Left cardiac atrium (tissue), 4 donors: ENCODE measurements around the gene PPP1CA. TPM values are rescaled to one million over a fixed set of nuclear protein-coding genes. Genes with fewer than 3 reads are reported as not detected.

Experiments
- ATAC-seq, 2 donors: fragments of 200-7000 bp; cut with Tn5 transposase; one replicate each; pipeline ENCODE4 v1.9.1; 2020; ENCODE audit warnings: mild to moderate bottlenecking in 2 of 2, moderate library complexity in 2 of 2
- DNase-seq: peaks from one replicate; pipeline ENCODE4 v3.0.0-alpha.2; 2020
- intact Hi-C, 2 donors: fragments of 100-400 bp; cut with DNase I; formaldehyde crosslinking; loops; one replicate each; pipeline versions ENCODE4 v1.14.1 to v1.15.1; 2022 to 2023
- total RNA-seq, 2 donors: library from RNA; stranded (reverse); fragmentation: NEBNext Ultra II Directional; extraction: Animal tissue kit (Norgen Biotek cat#: 25700); gene quantifications; one replicate each; pipeline ENCODE4 v1.2.1, GENCODE V29; 2021
- donor health status: DM: no; HTN: yes; CAD: no.
- donor health status: DM: no; HTN: yes; CAD: no; lungs with severe emphysema.
- donor health status: DM: yes; HTN: yes; CAD: no.
- donor health status: Dilated cardiomyopathy.

Gene PPP1CA
- total RNA-seq, 2 donors from 2014 or later: 86.7 to 94.1 TPM

DNA sequence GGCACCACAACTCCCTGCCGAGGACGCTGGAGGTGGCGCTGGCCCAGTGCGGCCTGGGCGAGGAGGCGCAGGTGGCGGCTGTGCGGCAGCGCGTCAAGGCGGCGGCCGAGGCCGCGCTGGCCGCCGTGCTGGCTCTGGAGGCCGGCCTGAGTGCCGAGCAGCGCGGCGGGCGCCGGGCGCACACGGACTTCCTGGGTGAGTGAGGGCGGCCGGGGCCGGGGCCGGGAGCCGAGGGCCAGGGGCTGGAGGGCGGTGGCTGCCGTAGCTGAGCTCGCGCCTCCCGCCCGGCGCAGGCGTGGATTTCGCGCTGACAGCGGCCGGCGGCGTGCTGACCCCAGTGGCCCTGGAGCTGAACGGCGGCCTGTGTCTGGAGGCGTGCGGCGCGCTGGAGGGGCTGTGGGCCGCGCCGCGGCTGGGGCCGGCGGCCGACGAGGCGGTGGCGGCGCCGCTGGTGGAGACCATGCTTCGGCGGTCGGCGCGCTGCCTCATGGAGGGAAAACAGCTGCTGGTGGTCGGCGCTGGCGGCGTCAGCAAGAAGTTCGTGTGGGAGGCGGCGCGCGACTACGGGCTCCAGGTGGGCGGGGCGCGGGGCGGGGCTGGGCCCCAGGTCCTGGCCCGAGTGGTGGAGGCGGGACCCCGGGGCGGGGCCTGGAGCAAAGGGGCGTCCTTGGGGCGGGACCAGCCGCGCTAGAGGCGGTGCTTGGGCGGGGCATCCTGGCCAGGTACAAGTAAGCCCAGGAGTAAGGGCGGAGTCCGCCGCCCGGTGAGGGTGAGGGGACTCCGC lies 19.2 kb upstream of the PPP1CA start:
- DNase-seq (peak; percentile 97), ATAC-seq (peak; percentile 93 to 94)
- intact Hi-C loops: no loop called here

DNA sequence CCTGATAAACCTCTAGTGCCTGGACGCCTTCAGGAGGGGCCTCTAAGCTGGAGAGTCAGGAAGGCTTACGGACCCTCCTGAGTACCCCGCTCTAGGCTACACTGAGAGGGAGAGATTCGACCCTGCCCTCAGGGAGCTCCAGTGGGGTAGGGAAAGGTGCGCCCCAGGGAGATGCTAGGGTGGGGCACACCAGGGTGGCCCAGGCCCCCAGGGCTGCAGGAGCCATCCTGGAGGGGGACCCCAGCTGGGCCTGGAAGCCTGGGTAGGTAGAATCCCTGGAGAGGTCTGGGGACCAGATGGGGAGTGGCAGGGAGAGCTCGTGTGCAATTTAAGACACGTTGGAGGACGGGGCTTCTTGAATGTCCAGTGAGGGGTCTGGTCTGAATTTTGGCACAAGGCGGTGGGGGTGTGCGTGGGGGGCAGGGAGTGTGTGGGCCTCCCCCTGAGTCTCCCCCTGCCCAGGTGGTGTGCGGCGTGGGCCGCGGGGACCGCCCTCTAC lies 18.5 kb upstream of the PPP1CA start:
- no peak for ATAC-seq
- intact Hi-C loops: no loop called here

DNA sequence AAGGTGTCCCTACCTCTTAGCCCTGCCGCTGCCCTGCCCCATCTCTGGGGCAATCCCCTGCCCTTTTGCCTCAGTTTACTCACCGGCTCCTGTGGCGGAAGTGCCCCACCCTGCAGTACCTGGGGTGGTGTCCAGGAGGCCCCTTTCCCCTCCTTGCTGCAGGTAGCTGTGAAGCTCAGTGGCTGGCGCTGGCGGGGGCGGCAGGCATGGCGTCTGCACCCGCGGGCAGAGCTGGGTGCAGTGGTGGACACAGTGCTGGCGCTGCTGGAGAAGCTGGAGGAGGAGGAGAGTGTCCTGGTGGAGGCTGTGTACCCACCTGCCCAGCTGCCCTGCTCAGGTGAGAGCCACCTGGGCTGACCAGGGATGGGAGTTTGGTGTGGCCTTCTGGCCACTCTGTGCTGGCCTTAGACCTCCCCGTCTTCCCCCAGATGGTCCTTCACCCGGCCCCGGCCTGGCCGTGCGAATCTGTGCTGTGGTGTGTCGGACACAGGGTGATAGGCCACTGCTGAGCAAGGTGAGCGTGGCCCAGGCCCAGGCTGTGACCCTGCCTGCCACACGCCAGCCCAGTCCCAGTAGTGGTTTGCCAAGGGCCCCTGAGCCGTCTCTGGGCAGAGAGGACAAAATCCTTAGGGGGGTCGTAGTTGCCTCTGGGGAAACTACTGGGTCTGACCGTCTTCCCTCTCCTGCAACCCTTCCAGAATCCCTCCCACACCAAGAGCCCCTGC lies 17.8 kb upstream of the PPP1CA start:
- intact Hi-C loops: no loop called here
- no peak for ATAC-seq
- DNase-seq: no peak

More for the DNA sequence above, 18.5 kb upstream of the PPP1CA start:
- no peak for DNase-seq

DNA sequence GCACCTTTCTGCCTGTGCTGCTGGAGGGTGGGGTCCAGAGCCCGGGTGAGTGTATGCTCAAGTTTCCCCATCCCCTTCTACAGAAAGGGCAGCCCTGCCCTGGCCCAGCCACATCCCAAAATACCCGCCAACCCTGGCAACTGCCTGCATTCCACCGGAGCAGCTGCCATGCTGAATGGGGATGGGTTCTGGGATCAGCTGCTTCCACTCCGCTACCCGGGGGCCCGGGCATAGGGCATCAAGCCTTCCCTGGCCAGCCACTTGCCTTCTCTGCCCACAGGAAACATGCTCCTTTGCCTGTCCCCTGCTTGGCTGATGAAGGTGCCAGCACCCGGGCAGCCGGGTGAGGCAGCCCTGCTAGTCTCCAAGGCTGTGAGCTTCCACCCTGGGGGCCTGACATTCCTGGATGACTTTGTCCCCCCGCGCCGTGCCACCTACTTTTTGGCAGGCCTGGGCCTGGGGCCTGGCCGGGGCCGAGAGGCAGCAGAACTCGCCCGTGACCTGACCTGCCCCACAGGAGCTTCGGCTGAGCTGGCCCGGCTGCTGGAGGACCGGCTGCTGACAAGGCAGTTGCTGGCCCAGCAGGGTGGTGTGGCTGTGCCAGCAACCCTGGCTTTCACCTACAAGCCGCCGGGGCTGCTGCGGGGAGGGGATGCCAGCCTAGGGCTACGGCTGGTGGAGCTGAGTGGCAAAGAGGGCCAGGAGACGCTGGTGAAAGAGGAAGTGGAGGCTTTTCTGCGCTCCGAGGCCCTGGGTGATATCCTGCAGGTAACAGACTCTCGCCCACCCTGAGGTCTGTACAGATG lies 17.0 kb upstream of the PPP1CA start:
- ATAC-seq (peak in 1 of 2 donors; percentile 23), DNase-seq (no peak)
- intact Hi-C loops: no loop called here

DNA sequence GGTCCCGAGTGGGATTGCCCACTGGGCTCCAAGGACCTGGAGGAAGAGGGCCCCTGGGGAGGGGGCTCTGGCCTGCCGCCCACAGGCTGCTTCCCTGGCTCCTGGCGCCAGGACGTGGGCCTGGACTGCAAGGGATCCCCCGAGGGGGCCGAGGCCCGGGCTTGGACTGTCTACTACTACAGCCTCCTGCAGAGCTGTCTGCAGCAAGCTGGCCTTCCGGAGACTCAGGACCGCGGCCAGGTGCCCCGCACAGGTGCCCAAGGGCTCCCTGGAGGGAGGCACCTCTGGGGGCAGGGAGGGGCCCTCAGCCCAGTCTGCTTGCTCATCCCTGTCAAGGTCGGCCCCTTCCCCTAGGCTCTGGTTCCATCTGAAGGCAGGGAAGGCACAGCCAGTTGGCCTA lies 15.8 kb upstream of the PPP1CA start:
- DNase-seq (no peak), ATAC-seq (no peak)
- intact Hi-C loops: no loop called here

DNA sequence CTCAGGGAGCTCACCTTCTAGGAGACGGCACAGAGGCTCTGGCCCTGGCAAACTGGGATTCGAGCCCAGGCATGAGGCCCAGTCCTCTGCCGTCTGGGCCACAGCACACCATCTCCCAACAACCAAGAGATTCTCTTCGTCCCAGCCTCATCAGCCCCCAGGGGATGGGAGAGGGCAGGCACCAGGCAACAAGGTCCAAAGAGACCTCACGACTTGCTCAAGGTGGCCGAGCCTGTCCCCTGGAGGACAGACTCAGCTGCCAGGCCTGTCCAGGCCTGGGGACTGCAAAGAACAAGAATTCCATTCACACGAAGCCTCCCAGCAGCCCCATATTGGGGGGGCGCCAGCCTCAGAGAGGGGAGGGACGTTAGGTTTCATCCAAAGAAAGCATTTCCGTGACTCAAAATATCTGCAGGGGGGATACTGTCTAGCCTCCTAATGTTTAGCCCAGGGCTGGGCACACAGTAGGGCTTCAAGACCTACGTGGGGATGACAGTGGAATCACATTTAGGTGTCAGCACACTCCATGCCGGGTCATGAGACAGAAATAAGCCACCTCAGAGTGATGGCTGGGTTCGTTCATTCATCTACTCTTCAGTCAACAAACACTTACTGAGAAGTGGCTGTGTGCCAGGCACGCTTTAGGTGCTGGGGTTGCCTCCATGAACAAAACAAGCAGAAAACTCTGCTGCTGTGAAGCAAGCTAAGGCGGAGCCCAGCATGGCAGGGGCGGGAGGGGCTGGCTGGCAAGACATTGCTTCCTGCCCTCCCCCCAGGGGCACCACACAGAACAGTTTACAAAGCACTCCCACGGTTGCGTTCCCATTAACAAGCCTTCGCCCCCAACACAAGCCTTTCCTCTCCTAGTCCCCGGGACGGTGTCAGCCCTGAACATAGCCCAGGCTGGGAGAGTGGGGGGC lies 15.0 kb upstream of the PPP1CA start:
- intact Hi-C loops: no loop called here
- ATAC-seq: no peak
- DNase-seq: peak; percentile 73

DNA sequence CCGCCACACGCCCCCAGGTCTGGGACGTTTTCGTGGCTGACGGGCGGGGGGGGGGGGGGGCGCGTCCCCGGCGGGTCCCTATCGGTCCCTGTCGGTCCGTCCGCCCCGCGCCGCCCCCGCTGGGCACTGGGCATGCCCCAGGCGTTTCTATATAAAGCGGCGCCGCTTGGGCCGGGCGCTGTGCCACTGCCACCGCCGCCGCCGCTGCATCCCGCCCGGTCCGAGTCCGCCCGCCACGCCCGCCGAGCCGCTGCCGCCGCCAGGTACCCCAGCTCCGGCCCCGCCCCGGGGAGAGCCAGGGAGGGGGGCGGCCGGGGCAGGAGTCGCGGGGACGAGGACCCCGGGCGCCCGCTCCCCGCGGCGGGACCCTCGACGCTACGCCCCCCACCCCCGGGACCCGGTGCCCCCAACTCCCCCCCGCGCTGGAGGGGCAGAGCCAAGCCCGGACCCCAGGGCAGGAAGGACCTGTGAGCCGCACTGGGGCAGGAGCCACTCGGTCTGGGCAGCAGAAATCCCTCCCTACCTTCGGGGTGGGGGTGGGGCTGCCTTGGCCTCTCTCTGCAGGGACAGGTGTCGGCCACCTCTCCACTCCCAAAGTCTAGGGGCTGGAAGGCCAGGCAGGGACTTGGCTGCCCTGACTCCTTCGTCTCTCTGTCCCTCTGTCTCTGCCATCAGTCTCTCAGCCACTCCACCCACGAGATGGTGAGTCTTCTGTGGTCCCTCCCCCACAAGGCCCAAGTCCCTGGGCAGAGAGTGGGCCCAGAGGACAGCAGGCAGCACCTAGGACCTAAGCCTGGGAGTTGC lies 14.0 kb upstream of the PPP1CA start, which contains the start of gene CARNS1:
Gene CARNS1, plus strand, starts transcription at position 178 of the 804 bp plus-strand sequence. Its CDS starts 522 bp downstream, at position 700.
- no peak for DNase-seq
- intact Hi-C loops: no loop called here
- peak in 1 of 2 donors; percentile 0 for ATAC-seq

DNA sequence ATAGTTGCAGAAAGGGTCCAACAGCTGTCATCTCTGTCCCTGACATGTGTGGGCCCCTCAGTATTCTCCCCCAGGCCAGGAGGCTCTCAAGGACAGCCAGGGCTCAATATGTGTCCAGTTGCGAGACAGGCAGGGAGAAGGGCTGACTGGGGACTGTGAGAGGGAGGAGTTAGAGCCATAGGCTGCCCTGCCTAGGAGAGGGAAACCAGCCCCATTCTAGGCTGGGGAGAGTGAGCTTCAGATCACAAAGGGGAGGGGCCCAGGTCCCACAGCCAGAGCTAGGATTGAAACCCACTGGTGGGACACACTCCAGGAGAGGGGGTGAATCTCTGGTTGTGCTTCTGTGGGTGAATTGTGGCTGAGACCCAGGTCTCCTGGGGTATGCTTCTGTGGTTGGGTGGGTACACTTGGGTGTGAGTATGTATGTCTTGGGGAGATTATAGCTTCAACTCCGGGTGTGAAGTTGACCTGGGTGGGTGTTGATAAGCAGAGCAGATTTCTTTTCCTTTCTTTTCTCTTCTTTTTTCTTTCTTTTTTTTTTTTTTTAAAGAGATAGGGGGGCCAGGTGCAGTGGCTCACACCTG lies 11.7 kb upstream of the PPP1CA start:
- intact Hi-C loops: no loop called here
- DNase-seq (no peak), ATAC-seq (no peak)

DNA sequence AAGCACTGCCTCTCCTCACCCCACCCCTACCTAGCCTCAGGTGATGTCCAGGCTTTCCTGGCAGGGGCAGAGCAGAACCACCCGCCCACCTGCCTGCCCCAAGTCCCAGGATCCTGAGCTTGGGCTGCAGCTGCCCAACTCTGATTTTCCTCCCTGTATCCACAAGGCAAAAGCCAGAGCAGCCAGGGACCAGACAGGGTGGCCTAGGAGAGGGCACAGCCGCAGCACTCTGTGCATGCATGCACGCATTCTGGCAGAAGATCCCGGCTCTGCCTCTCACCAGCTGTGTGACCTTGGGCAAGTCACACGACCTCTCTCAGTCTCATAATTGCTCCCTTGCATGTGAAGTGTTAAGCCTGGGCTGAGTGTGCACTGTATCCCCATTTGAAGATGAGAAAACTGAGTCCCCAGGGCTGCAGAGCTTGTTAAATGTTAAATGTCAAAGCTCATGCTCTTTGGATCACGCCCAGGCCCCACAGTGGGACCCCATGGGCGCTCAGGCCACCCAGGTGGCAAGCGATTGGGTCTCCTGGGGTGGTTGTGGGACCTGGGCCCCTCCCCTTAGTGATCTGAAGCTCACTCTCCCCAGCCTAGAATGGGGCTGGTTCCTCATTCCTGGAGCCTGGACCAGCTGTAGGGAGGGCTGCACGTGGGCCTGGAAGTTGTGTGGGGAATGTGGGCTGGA lies 11.0 kb upstream of the PPP1CA start:
- intact Hi-C loops: no loop called here
- no peak for ATAC-seq

DNA sequence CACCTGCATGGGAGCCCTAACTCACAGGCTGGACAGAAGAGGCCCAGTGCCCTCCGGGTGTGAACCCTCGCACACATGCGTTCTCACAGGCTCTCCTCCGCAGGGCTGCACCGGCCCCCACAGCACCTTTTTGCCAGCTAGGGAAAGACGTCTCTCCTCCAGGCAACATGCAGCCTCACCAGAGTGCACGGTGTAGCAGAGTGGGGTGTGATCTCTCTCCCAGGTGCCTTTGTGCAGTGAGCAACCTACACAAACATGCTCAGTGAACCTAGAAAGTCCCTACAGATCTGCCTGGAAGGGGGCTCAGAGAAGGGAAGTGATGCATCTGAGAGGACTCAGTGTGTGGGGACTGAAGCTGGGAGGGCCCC lies 10.1 kb upstream of the PPP1CA start:
- intact Hi-C loops: no loop called here
- DNase-seq (no peak), ATAC-seq (no peak)

More for the DNA sequence above, 11.0 kb upstream of the PPP1CA start:
- DNase-seq: no peak

DNA sequence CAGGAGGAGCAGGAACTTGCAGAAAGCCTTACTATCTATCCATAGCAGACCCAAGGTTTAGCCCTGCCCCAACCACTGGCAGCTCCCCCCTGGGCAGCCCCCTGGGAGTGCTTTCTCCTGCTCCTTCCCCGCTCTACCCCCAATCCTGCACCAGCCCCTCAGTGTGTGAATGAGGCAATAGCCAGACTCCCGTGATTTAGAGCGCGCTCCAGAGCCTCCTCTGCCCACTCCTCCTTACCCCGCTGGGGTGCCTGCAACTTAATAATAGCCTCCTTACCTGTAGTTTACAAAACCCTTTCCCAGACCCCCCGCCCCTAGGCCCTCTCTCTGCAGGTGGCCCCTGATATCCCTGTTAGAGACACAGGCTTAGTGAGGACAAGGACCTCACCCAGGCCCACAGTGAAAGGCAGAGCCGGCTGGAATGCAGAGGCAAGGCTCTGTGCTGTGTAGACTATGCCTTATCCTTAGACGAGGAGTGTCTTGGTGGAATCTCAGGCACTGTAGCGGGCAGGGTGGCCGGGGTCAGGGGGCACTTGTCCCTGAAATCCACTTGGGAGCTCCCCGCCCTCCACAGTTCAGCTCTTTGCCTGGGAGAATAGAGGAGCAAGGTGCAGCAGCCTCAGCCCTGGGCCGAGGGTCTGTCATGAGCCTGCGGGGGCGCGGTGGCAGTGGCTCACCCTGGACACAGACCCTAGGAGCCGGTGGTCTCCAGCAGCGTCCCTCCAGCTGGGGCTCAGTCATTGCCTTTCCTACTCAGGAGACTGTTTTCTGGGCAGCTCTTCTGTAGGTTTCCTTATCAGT lies 9.5 kb upstream of the PPP1CA start:
- intact Hi-C loops: no loop called here
- no peak for ATAC-seq
- no peak for DNase-seq

DNA sequence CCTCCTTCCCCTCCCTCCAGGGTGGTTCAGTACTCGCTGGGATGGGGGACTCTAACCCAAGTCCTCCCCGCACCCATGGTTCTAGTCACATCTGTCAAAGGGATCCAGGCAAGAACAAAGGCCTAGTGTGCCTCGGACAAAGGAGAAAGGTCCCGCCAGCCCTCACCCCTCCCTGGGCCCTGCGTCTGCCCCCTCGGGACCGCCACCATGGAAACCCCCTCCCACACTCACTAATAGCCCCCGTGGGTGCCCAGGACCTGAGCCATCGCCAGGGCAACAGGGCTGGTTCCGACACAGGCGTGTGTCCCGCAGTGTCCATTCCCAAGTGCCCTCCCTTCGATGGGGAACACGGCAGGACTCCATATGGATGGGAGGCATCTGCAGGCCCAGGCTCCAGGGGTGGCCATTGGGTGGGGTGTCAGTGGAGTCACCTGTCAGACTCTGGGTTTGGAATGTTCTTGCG lies 8.7 kb upstream of the PPP1CA start:
- no peak for ATAC-seq
- no peak for DNase-seq
- intact Hi-C loops: no loop called here

DNA sequence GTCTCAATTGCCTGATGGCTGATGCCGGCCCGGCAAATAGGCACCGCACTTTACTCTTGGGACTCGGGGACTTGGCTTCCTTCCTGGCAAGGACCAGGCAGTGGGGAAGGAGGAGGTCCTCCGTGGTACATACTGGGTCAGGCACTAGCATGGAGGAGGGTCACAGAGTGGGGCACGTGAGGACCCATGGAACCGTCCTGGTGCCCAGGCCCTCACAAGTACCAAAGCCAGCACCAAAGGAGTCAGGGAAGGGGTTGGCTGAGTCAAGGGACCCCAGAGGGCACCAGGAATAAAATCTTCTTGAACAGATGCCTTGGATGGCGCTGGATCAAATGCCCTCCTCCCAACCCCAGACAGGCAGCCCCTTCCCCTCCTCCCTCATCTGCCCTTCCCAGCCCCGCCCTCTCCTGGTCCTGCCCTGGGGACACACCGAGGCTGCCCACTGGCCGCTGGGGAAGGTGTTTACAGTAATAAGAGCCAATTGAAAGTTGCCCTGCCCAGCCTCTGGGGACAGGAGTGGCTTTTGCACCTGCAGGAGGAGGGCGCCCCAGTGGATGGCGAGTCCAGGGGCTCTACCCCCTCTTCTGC lies 8.2 kb upstream of the PPP1CA start:
- no peak for ATAC-seq
- no peak for DNase-seq

DNA sequence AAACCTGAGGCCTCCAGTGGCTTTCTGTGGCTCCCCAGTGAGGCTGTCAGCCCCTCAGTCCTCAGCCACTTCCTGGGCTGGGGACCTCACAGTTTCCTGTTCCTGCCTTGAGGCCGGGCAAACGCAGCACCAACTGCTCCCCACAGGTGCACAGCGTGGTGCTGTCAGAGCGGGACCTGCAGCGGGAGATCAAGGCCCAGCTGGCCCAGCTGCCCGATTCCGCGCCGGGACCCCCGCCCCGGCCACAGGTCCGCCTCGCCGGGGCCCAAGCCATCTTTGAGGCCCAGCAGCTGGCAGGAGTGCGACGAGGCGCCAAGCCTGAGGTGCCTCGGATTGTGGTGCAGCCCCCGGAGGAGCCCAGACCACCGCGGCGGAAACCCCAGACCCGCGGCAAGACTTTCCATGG lies 7.6 kb upstream of the PPP1CA start:
- intact Hi-C loops: loop anchor here in 1 of 2 donors (10.0 kb wide), 1 partner anchor 56 kb away; the partner anchor contains the start of gene TMEM134
- no peak for DNase-seq
- ATAC-seq: peak in 1 of 2 donors; percentile 14

More for the DNA sequence above, 8.2 kb upstream of the PPP1CA start:
- intact Hi-C loops: loop anchor here in 1 of 2 donors (10.0 kb wide), 1 partner anchor 55 kb away; the partner anchor contains the start of gene TMEM134
